PC-9 (cell line): ENCODE data around the gene GNPDA2. TPM values are rescaled to one million over a fixed set of nuclear protein-coding genes. Genes with fewer than 3 reads are reported as not detected.
A peak's percentile ranks its signal among the peaks of the same experiment; 100 is the strongest.

Source experiments
- BruUV-seq: library from RNA; stranded (reverse); fragments of 400-500 nt; replicated peaks from 2 replicates; lab custom pipeline; 2021; lab: Mats Ljungman, UMichigan
- CTCF ChIA-PET: fragments of 300-600 bp; sonication (Branson Sonifier 250); formaldehyde crosslinking; loops from one replicate; lab custom pipeline; 2022; ENCODE audit warnings: antibody characterized with exemption; lab: Charles Lee
- POLR2A ChIA-PET: fragments of 300-600 bp; sonication (Branson Sonifier 250); formaldehyde crosslinking; loops from one replicate; lab custom pipeline; 2022; ENCODE audit warnings: antibody characterized with exemption; ENCODE audit not compliant: unreplicated experiment; lab: Charles Lee
- DNase-seq, 2 experiments: peaks; one replicate each; pipeline versions ENCODE4 v3.0.0 to v3.0.0-alpha.2; 2015 to 2022; ENCODE audit warnings: mixed read lengths in 1 of 2
- H2AFZ ChIP-seq: fragments of 200-600 bp; sonication (generic); 2 replicates; pipeline ENCODE4 v1.8.1; 2017; ENCODE audit warnings: antibody characterized with exemption
- H3F3A ChIP-seq: fragments of 200-600 bp; sonication (generic); 2 replicates; pipeline ENCODE4 v1.8.1; 2017; ENCODE audit warnings: antibody characterized with exemption, mild to moderate bottlenecking, low read depth; ENCODE audit not compliant: insufficient read depth
- H3K27ac ChIP-seq: fragments of 200-600 bp; sonication (generic); 2 replicates; pipeline ENCODE4 v1.6.1; 2016; ENCODE audit warnings: mixed run types
- H3K27me3 ChIP-seq: fragments of 200-600 bp; sonication (generic); 2 replicates; pipeline ENCODE4 v1.6.1; 2016; ENCODE audit warnings: low read depth, mixed run types; ENCODE audit not compliant: insufficient read depth
- H3K36me3 ChIP-seq: fragments of 200-600 bp; sonication (generic); 2 replicates; pipeline ENCODE4 v1.6.1; 2016; ENCODE audit warnings: low read depth, mixed run types
- H3K4me1 ChIP-seq: fragments of 200-600 bp; sonication (generic); replicated peaks from 2 replicates; pipeline ENCODE4 v1.6.1; 2016; ENCODE audit warnings: mixed run types; ENCODE audit not compliant: insufficient read depth
- H3K4me2 ChIP-seq: fragments of 200-600 bp; sonication (generic); 2 replicates; pipeline ENCODE4 v1.6.1; 2017; ENCODE audit warnings: mixed run types
- H3K4me3 ChIP-seq: fragments of 200-600 bp; sonication (generic); 2 replicates; pipeline ENCODE4 v1.6.1; 2016; ENCODE audit warnings: mixed run types
- H3K79me2 ChIP-seq: fragments of 200-600 bp; sonication (generic); 2 replicates; pipeline ENCODE4 v1.6.1; 2017; ENCODE audit warnings: low read depth, mixed run types
- H3K9me2 ChIP-seq: fragments of 200-600 bp; sonication (generic); 2 replicates; pipeline ENCODE4 v1.8.1; 2017; ENCODE audit warnings: mild to moderate bottlenecking; ENCODE audit not compliant: insufficient read depth
- H3K9me3 ChIP-seq: fragments of 200-600 bp; sonication (generic); 2 replicates; pipeline ENCODE4 v1.8.1; 2016; ENCODE audit warnings: low read depth; ENCODE audit not compliant: insufficient read depth
- H4K20me1 ChIP-seq: fragments of 200-600 bp; sonication (generic); 2 replicates; pipeline ENCODE4 v1.8.1; 2017; ENCODE audit not compliant: insufficient read depth
- CTCF ChIP-seq: fragments of 200-600 bp; sonication (generic); conservative IDR thresholded peaks from 2 replicates; pipeline ENCODE4 v1.6.1; 2017; ENCODE audit warnings: mixed run types, antibody characterized with exemption, mild to moderate bottlenecking, moderate library complexity
- EZH2 ChIP-seq: fragments of 200-600 bp; sonication (generic); IDR thresholded peaks from 2 replicates; pipeline ENCODE4 v1.8.0; 2017; ENCODE audit warnings: antibody characterized with exemption, low read depth
- intact Hi-C: fragments of 100-400 bp; cut with micrococcal nuclease; formaldehyde crosslinking; loops from one replicate; pipeline ENCODE4 v1.10.0; 2022; ENCODE audit not compliant: unreplicated experiment
- total RNA-seq: library from RNA; stranded (reverse); gene quantifications from 2 replicates; pipeline ENCODE4 v1.2.3, GENCODE V29; 2021

GNPDA2 gene
- total RNA-seq, 1 experiment from 2014 or later: 14.6 TPM

GRCh38 chr4:44760142-44760898 lies 34.0 kb upstream of the GNPDA2 start:
- no peak for TF ChIP-seq EZH2
- peak; percentile 70 for TF ChIP-seq CTCF
- Histone ChIP-seq H4K20me1 (no peaks in the 10 kb centered on the region), H3K4me3 (no peak overlapping the region), H3K9me3 (no peaks in the 10 kb centered on the region), H3K27me3 (no peaks in the 10 kb centered on the region), H3K9me2 (no peaks in the 10 kb centered on the region), H3K27ac (no peak overlapping the region), H2AFZ (no peak overlapping the region), H3K4me1 (no peaks in the 10 kb centered on the region), H3K36me3 (no peaks in the 10 kb centered on the region), H3K79me2 (no peaks in the 10 kb centered on the region), H3K4me2 (no peak overlapping the region), H3F3A (no peaks in the 10 kb centered on the region)
- no TSS peak for BruUV-seq
- POLR2A ChIA-PET: no interaction called here
- intact Hi-C loops: loop anchor here (2.0 kb wide), 1 partner anchor 1512 kb away; no protein-coding TSS in a partner anchor
- CTCF ChIA-PET: no interaction called here
- no peak for DNase-seq

GRCh38 chr4:44756559-44756958 lies 30.2 kb upstream of the GNPDA2 start:
- POLR2A ChIA-PET: no interaction called here
- no peak overlapping the region for H3K4me2 ChIP-seq
- BruUV-seq: no TSS peak
- intact Hi-C loops: no loop called here
- CTCF ChIA-PET: no interaction called here
- TF ChIP-seq EZH2 (no peak), CTCF (no peak)
- H3K4me1 ChIP-seq: no peaks in the 10 kb centered on the region
- no peaks in the 10 kb centered on the region for H4K20me1 ChIP-seq
- H3K27me3 ChIP-seq: no peaks in the 10 kb centered on the region
- H3K9me2 ChIP-seq: no peaks in the 10 kb centered on the region
- H2AFZ ChIP-seq: no peak overlapping the region
- no peak overlapping the region for H3K27ac ChIP-seq
- H3K9me3 ChIP-seq: no peaks in the 10 kb centered on the region
- H3K4me3 ChIP-seq: no peak overlapping the region
- H3F3A ChIP-seq: no peaks in the 10 kb centered on the region
- no peaks in the 10 kb centered on the region for H3K36me3 ChIP-seq
- no peak for DNase-seq
- no peaks in the 10 kb centered on the region for H3K79me2 ChIP-seq

GRCh38 chr4:44740201-44740600 lies 13.8 kb upstream of the GNPDA2 start:
- Histone ChIP-seq H3K4me3 (no peak overlapping the region), H3K4me1 (no peaks in the 10 kb centered on the region), H3K27me3 (no peaks in the 10 kb centered on the region), H3K4me2 (no peak overlapping the region), H2AFZ (no peak overlapping the region), H3K9me3 (no peaks in the 10 kb centered on the region), H3K79me2 (no peaks in the 10 kb centered on the region), H3K36me3 (no peaks in the 10 kb centered on the region), H4K20me1 (no peaks in the 10 kb centered on the region), H3F3A (no peaks in the 10 kb centered on the region), H3K27ac (no peak overlapping the region), H3K9me2 (no peaks in the 10 kb centered on the region)
- CTCF ChIA-PET: interaction anchor here (0.6 kb wide), 1 partner anchor 1549 kb away, joined by 4 read pairs; no protein-coding TSS in a partner anchor
- DNase-seq: no peak
- TF ChIP-seq EZH2 (no peak), CTCF (no peak)
- intact Hi-C loops: no loop called here
- no TSS peak for BruUV-seq
- POLR2A ChIA-PET: no interaction called here
